ENCODE measurements around the gene MYO16.

The MYO16 gene

GRCh38 chr13:108662528-108662927 lies 33.1 kb downstream of the MYO16 start:
- DNase-seq (ENCODE audit: low read depth in 2 of 2, low spot score in 1 of 2), result no peak

GRCh38 chr13:108663710-108664109 lies 34.3 kb downstream of the MYO16 start:
- DNase-seq (ENCODE audit: low read depth in 2 of 2, low spot score in 1 of 2), result no peak

DNA sequence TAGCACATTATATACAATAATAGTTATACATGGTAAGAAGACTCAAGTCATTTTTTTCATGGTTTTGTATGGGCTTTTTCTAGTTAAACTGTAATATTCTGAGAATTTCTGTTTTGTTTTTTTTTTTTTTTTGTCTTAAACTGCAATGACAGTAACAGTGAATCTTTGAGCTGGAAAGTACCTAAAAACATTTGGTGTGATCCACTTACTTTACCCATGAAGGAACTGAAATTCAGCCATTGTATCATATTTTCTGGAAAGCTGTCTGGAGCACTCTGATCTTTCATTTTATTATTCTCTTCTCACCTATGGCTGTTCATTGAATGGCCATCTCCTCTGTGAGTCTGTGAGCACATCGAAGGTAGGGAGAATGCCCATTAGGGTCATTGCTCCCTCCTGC lies 37.8 kb downstream of the MYO16 start:
- no peak for DNase-seq (ENCODE audit: low read depth in 2 of 2, low spot score in 1 of 2)

DNA sequence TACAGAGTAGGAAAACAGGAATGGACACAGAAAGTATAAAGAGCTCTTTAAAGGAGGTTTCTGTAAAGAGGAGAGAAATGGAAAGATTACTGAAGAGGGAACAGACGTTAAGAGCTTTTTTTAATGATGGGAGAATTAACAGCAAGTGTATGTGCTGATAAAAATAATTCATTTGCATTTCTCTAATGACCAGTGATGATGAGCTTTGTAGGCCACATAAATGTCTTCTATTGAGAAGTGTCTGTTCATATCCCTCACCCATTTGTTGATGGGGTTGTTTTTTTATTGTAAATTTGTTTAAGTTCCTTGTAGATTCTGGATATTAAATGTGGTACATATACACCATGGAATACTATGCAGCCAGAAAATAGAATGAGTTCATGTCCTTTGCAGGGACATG lies 40.0 kb downstream of the MYO16 start:
- no peak for DNase-seq (ENCODE audit: low read depth in 2 of 2, low spot score in 1 of 2)

DNA sequence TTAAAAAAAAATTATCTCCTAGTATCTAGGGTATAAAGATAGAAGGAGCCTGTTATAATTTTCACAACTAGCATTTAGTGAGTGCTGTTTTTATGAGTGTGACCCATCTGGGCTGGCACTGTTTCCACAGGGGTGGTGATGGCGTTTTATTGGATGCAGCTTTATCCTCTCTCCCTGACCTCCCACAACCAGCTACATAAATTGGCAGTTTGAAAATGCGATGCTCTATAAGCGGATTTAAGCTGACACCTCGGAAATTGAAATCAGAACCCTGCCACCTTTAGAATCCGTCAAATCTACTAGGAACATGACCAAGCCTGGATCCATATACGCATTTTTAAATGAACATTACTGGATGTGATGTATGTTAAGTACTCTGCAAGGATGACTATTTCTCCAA lies 44.9 kb downstream of the MYO16 start:
- DNase-seq (ENCODE audit: low read depth in 2 of 2, low spot score in 1 of 2), result no peak

GRCh38 chr13:108674771-108675170 lies 45.4 kb downstream of the MYO16 start:
- no peak for DNase-seq (ENCODE audit: low read depth in 2 of 2, low spot score in 1 of 2)

DNA sequence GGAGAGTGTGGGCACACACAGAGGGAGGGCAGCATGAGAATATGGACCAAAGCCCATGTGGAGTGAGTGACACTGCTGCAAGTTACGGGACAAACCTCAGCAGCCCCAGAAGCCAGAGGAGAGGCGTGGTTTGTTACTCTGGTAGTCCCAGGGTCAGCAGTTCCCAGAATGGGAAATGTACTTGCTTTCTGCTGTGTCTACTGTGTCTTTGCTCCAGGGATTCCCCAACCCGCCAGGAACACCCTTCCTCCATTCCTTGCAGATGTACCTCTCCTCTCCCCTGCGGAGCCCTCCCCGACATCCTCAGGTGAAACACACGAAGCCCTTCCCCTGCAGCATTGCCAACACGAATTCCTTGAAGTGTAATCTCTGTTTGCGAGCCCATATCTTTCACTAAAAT lies 47.2 kb downstream of the MYO16 start:
- no peak for DNase-seq (ENCODE audit: low read depth in 2 of 2, low spot score in 1 of 2)

GRCh38 chr13:108677806-108678205 lies 48.4 kb downstream of the MYO16 start:
- DNase-seq (ENCODE audit: low read depth in 2 of 2, low spot score in 1 of 2), result no peak

GRCh38 chr13:108680011-108680410 lies 50.6 kb downstream of the MYO16 start:
- no peak for DNase-seq (ENCODE audit: low read depth in 2 of 2, low spot score in 1 of 2)

DNA sequence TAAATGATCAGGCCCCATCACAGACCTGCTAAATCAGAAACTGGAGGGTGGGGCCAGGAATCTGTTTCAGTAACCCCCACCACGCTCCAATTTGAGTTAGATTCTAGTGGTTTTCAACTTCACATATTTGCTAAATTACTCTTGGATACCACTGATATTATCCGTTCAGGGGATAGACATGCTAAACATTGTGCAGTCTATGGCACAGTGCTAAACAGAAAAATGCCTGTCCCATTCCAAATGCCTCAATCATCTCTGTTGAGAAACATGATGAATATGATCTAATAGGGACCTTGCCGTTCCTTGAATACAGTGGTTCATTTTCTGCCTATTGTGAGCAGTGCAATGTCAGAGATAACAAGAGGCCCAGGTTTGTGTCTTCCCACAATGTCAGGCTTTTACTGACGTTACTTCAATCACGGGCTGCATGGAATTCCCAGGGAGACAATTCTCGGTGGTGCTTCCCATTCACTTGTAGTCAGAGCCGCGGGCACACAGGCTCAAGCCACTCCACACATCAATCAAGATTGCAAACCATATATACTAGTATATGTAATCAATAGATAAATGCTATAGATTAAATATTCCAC lies 52.7 kb downstream of the MYO16 start:
- no peak for DNase-seq (ENCODE audit: low read depth in 2 of 2, low spot score in 1 of 2)

DNA sequence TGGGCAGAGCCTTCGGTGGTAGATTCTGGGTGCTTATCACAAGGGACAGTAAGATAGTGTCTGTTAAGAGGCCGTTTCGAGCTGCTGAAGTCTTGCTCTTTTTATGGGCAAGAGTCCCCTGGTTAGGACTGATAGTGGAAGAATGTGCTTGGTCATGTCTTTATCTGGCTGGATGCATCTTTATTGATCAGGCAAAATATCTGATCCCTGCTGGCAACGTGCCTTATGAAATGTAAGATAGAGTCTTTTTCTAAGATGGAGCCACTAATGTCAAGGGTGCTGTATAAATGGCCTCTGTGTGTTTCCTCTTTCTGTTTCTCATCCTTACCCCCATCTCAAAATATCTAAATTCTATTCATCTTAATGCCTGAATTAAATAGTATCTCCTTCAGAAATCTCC lies 53.3 kb downstream of the MYO16 start:
- no peak for DNase-seq (ENCODE audit: low read depth in 2 of 2, low spot score in 1 of 2)

DNA sequence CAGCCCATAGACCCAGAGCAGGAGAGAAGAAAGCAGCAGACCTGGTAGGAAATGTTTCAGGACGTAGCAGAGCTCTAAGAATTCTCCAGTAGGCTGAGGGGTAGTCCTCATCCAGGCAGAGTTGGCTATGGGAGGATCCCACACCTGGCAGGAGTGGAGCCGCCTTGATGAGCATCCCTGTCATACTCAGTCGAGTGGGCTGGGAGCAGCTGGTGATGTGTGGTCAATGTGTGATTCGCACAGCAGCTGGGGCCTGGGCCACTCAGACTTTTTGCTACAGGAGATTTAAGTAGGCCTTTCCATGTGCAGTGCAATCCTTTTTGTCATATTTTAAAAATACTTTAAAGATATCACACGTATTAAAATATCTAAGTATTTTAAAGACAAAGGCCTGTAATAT lies 56.6 kb downstream of the MYO16 start:
- no peak for DNase-seq (ENCODE audit: low read depth in 2 of 2, low spot score in 1 of 2)

GRCh38 chr13:108690726-108691125 lies 61.3 kb downstream of the MYO16 start:
- no peak for DNase-seq (ENCODE audit: low read depth in 2 of 2, low spot score in 1 of 2)

DNA sequence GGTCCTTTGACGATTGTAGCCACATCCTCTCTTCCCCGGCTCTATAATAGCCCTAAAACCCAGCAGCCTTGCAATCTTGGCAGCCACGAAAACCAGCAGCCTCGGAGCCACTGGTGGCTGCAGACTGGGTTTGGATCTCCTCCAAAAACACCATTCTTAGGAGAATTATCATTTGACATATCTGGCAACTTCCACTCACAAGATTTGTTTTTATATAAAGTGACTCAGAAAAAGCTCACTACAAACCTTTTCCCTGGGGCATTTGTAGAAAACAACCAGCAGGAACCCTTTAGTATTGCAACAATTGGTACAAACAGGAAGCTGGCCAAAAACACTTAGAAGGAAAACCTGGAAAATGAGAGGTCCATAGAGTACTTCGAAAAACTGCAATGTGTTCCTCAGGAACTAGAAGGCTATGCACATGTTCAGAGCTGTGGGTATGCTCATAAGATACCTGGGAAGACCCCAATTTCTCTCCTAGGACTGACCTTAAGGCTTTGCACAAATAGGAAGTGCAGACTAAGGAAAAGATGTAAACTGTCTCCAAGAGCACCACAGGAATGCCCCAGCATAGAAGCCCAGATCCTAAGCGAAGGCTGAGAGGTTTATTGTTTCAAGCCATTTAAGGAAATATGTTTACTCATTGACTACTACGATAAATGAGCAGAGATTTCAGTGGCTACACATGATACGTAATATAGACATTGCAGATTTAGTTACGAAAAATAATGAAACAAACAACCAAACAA lies 71.2 kb downstream of the MYO16 start:
- DNase-seq (ENCODE audit: low read depth in 2 of 2, low spot score in 1 of 2), result no peak

DNA sequence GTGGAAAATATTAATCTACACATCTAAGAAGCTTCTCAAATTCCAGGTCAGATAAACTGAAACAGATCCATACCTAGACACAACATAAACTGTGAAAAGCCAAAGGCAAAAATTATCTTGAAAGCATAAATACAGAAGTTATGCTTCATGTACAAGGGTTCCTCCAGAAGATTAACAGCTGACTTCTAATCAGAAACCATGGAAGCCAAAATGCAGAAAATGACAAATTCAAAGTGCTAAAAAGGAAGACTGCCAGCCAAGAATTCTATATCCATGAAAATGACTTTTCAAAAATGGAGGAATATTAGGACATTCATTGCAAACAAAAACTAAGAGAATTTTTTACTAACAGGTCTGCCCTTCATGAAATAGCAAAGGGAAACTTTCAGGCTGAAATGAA lies 72.8 kb downstream of the MYO16 start:
- DNase-seq (ENCODE audit: low read depth in 2 of 2, low spot score in 1 of 2), result no peak

DNA sequence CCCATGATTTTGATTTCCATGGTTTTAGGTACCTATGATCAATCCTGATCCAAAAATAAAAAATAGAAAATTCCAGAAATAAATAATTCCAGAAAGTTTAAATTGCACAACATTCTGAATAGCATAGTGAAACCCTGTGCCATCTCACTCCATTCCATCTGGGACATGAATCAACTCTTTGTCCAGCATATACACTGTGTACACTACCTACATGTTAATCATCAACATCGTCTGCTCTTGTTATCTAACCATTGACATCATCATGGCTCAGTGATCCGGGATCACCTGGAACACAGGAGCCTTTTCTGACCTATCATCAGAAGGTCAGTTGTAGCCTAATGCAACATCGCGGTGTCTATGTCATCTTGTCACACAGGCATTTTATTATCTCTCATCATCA lies 75.6 kb downstream of the MYO16 start:
- no peak for DNase-seq (ENCODE audit: low read depth in 2 of 2, low spot score in 1 of 2)

- no peak for DNase-seq (ENCODE audit: low read depth in 2 of 2, low spot score in 1 of 2)
These were observed 78.2 kb downstream of the MYO16 start for GRCh38 chr13:108707584-108707983.

- no peak for DNase-seq (ENCODE audit: low read depth in 2 of 2, low spot score in 1 of 2)
These were observed 79.5 kb downstream of the MYO16 start for GRCh38 chr13:108708921-108709320.

GRCh38 chr13:108711386-108711785 lies 82.0 kb downstream of the MYO16 start:
- DNase-seq (ENCODE audit: low read depth in 2 of 2, low spot score in 1 of 2), result no peak

DNA sequence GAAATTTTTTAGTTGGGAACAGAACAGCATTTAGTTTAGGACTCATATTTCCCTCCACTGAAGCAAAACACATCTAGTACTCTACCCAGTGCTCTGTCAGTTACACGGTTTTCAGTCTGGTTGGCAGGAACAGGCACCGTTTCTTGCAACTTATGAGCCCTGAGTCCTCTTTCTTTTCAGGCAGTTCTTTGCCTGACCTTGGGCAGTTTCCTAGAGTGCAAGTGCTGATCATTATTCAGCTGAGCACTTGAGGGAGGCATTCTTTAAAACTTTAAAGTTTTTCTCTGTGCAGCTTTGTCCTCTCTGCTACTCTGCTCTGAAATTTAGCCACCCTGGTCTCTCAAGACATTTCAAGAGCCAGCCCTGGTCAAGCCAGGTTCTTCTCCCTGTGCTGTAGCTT lies 96.1 kb downstream of the MYO16 start:
- no peak for DNase-seq (ENCODE audit: low read depth in 2 of 2, low spot score in 1 of 2)

DNA sequence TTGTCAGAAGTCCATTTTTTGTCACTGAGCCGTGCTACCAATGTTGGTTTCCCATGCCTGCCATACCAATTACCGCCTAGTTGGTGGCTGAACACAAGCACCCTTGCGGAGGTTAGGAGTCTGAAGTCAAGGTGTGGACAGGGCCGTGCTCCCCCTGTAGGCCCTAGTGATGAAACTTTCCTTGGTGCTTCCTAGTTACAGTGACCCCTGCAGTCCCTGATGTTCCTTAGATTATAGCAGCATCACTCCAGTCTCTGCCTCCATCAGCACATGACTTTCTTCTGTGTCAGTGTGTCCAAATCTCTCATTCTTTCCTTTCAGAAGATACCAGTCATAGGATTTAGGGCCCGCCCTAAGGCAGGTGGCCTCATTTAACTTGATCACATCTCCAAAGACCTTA lies 99.0 kb downstream of the MYO16 start:
- DNase-seq (ENCODE audit: low read depth in 2 of 2, low spot score in 1 of 2), result no peak

DNA sequence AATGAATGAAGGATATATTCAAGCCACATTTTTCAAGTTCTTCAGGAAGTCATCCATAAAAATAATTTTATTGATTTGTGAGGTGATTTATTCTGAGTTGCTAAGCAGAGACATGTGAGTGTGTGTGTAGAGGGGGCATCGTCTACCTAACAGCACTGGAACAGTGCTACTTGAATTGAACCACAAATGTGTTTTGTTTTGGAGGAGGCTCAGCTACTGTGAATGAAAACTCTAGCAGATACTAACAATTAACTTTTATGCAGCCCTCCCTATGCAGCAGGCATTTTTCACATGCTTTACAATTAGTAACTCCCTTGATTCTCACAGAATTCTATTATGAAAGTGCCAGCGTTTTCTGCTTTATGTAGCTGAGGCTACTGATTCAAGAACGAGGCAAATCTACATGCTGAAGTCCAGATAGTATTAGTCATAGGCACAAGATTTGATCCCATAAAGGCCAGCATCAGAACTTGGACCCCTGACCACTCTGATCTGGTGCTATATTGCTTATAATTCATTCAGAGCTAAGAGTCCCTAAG lies 103.7 kb downstream of the MYO16 start:
- no peak for DNase-seq (ENCODE audit: low read depth in 2 of 2, low spot score in 1 of 2)

DNA sequence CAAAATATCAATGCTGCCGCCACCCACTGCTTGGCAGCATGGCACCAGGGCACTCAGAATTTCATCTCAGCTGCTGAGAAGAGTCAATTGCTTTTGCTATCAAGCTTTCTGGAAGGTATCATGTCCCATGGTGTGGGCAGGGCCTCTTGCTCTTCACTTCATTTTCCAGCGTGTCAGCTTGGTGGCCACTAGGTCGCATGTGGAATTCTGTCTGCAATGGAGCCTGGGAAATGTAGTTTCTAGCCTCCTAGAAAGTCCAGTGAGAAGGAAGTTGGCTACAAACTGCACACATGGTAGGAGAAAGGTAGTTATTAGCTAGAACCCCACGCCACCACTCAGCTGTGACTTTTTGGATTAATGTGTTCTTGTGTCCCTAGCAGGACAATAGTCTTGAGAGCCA lies 105.3 kb downstream of the MYO16 start:
- DNase-seq (ENCODE audit: low read depth in 2 of 2, low spot score in 1 of 2), result no peak
